EL (cell line): ENCODE measurements around the gene MYH6.

Experiments used
- DNase-seq: peaks from one replicate; pipeline ENCODE4 v3.0.0-alpha.2; 2016

Gene MYH6

DNA sequence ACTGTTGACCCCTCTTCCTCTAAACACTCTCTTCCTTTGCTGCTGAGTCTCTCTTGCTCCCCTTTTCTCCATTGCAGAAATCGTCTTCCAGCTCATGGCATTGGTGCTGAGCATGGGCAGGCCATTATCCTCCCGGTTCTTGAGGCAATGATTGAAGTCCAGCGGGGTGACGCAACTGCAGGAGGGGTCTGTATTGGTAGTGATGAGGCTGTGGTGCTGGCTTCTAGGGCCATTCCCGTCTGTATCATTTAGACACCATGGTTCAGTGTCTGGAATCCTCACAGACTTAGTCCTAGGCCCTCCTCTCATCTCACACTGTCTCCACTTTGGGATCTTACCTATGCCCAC, 54.7 kb downstream of the MYH6 start:
- no peak for DNase-seq

DNA sequence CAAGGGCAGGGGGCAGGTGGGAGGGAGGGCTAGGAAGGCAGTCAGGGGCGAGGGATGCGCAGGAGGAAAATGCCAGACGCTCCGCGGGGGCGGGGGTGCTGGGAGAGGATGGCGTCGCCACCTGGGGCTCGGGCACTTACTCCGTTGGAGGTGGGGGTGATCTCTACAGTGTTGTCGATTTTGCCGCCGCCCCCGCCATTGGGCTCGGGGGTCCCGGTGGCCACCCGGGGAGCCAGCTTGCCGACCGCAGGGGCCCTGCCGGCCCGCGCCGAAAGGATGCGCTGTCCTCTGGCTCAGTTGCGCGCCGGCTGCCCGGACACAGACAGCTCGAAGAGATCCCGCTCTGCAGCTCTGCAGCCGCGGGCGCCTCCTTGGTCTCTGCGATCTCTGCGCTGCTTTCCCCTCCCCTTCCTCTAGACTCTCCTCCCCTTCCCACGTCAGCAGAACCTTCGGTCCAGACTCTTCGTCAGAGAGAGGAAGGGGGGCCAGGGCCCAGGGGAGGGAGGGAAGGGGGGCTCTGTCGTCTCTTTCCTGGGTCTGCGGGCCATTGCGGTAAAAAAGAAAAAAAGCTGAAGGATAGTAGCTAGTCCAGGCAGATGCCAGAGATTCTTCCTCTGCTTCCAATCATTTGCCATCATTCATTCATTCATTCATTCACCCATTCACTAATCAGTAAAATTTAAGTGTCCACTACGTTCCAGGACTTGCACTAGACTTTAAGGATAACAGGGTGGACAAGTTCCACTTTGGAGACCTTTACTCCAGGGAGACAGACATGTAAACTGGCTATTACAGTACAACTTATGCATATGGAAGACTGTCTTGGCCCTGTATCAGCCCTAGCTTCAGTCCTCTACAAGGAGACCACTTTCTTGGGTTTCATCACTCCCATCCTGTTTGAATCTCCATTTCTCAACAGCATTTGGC, 55.3 kb downstream of the MYH6 start, which contains the start of gene SLC22A17:
SLC22A17 (minus strand) TSS at position 382 of the 927 bp plus-strand sequence.
- peak; percentile 88 for DNase-seq

DNA sequence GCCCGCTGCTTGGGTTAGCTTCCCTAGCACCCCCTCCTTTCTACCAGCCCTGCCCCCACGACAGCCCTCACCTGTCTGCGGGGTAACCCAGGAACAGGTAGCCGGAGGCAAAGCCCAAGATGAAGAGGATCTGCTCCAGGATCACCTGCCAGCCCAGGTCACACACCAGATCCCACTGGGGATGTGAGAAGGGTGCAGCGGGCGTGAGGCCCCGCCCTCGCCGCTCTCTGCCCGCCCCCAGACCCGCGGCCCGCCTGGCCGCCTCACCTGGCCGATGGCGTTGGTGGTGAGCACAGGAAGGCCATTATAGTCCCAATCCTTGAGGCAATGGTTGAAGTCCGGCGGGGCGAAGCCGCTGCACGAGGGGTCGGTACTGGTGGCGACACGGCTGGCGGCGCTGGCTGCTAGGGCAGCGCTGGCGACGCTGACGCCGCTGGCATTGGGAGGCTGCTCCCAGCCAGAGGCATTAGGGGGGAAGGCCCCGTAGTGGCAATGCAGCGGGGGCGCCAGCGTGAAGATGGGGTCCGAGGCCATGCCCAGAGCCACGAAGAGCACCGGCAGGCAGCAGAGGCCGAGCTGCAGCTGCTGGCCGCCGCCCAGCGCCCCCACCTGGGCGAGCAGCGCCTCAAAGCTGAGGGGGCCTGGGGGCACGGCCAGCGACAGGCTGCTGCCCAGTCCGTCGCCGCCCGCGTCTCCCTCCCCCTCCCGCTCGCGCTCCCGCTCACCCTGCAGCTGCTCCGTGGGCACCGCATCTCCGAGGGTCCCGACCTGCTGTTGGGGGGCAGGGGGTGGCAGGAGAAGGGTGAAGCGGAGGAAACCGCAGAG, 56.2 kb downstream of the MYH6 start:
- peak; percentile 10 for DNase-seq

DNA sequence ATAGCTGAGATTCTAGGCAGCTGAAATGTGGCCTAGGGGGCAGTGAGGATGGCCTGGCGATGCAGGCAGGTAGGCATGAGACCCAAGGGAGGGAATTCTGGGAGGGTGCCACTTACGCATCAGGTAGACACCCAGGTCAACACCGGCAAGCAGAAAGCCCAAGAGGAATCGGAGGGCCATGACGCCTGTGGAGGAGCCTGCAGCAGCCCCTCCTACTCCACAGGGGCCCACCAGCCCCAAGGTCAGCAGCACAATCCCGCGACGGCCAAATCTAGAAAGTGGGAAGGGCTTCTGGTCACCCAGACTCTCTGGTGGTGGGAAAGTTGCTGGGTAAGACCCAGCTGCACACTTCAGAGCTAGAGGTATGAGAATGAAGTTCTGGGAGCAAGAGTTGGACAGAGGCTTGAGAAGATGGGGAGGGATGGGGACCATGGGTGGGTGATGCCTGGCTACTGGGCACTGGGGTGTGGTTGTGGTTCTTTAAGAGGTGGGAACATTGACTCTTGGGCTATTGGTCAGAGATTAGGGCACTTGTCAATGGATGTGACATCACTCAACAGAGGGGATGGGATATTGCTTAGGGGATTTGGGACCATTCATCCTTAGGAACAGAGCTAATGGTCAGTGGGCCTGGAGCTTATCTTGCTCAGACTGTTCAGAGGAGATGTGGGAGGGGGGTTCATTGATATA, 58.8 kb downstream of the MYH6 start:
- no peak for DNase-seq

DNA sequence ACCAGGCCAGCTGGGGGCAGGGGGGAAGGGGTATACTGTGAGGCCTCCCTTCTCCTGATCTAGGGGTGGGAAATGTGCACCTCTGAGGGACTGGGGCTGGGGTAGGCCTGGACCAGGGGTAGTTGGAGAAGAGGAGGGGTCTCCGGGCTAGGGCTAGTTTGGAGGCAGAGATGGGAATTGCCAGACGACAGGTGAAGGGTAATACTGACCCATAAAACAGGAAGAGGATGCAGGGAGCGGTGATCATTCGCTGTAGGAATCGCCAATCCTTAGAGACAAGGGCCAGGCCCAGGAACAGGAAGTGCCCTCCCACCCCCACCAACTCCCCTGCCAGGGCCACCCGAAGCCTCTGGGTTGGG, 59.8 kb downstream of the MYH6 start:
- no peak for DNase-seq

DNA sequence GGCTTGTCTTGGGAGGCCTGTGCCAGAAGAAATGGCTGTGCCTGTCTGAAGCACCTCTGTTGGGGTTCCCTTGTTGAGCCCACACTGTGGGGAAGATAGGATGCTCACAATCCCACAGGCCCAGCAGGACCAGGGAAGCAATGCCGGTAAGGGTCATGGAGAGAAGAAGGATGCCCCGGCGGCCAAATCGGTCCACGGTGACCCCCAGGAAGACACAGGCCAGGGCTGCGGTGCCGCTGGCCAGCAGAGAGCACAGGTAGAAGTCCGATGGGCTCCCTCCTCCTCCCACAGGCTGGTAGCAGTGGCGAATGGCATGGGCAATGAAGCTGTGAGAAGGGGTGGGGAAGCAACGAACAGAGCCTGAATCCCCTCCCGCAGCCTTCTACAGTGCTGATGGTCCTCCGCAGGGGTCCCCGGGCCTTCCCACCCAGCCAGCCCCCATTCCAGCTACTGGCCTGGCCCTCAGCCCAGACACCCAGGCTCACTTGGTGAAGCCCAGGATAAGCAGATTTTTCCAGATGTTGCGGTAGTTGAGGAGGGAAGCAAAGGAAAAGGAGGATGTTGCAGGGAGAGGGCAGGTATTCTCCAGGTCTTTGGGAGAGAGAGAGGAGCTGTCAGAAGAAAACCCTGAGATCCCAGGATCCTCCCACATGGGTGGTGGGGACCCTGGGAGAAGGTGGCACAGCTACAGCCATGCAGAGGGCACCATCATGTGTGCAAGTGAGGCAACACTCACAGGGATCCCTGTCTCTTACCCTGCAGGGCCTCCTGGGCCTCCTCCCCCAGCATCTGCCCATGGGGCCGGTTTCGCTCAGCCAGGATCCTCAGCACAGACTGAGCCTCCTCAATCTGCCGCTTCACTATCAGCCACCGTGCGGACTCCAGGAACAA, 60.4 kb downstream of the MYH6 start:
- no peak for DNase-seq

DNA sequence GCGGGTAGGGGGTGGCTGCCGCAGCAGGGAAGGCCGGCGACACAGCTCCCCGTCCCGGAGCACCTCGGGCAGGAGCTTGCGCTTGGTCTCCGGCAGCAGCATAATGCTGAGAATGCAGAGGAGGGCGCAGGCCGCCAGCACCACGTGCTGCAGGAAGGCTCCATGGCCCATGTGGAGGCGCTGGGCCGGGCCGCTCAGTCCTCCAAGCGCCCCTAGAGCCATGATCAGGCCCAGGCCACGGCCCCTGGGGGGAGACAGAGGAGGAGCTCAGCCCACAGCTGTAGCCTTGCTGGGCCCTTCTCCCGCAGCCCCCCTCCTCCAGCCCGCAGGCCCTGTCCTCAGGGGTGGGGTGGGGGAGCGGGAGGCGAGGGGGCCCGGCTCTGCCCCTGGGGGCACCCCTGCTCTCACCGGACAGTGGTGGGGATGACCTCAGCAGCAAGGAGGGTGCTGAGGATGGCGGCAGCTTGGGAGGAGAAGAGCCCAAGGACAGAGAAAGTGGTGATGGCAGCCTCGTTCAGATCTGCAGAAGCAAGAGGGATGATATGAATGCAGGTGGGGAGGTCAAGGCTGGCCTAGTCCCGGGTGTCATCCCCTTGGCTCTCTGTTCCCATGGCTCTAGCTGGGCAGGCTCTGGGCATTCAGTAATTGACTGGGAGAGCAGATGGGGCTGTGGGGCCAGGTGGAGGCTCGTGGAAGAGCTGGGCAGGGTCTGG, 61.2 kb downstream of the MYH6 start:
- no peak for DNase-seq

DNA sequence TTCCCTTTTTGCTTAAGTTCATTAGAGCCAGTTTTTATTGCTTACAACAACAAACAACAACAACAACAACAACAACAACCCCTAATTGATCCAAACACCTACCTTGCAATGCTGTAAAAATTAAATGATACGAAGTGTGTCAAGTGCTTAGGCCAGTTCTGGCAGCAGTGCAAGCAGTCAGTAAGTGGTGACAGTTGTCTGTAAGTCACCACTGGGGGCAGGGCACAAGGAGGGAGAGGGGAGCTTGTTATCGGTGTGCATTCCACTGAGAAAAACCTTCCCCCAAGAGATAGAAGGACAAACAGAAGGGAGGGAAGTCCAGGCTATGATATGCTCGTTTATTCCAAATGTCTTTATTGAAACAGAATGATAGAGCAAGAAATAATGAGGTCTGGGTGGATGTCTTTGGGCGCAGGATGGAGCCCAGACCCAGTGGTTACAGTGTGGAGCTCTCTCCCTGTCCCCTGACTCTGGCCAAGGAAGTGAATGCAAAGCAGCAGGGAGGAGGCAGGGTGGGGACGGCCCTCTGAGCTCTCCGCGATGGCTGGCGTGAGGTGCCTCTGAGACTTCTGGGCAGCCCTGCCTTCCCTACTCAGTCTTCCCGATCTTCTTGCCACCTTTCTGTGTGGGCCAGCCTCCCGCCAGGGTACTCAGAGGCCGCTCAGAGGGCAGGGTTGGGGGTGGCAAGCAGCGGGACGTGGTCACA, 61.9 kb downstream of the MYH6 start:
- DNase-seq = no peak

DNA sequence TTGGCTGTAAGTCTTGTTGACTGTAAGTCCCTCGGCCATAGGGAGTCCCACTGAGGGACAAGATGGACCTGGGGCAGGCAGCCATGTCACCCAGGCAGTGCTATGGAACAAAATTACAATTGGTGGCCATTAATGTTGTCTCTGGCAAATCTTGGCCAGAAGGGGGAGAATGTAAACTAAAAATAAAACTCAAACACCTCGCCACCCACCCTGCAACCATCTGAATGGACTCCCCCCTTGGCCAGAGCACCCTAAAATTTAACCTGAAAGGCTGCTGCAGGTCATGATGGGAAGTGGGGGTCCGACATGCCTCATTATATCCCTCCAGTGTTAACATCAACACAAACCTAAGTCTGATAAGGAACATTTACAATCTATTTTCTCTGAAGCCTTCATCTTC, 63.6 kb downstream of the MYH6 start:
- no peak for DNase-seq

DNA sequence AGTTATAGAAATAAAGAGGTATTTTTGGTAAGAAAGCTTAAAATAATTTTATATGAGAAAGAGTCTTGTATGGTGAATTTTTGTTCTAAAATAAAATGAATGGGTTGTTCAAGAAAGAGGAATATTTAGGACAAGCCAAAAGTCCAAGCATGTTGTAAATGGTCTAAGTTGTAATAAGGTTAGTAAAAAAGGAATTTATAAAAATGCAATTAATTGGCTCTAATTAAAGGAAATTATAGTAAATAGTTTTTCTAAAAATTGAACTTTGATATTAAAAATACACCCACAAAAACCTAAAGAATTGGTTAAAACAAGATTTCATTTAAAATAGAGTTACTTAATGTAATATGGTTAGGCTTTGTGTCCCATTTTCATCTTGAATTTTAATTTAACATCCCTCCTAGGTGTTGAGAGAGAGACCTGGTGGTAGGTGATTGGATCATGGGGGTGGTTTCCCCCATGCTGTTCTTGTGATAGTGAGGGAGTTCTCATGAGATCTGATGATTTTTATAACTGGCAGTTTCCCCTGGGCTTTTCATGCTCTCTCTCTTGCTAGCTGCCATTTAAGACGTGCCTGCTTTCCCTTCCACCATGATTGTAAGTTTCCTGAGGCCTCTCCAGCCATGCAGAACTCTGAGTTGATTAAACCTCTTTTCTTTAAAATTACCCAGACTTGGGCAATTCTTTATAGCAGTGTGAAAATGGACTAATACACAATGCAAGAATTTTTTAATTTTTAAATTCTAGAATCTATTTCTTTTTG, 68.4 kb downstream of the MYH6 start:
- DNase-seq = no peak

DNA sequence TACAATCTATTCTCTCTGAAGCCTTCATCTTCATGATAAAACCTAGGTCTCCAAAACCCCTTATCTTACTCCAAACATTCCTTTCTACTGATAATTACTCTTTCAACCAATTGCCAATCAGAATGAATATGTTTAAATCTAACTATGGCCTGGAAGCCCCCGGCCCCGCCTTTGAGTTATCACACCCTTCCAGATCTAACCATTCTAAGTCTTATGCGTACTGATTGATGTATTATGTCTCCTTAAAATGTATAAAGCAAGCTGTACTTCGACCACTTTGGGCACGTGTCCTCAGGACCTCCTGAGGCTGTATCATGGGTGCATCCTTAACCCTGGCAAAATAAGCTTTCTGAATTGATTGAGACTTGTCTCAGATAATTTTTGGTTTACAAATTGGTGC, 72.5 kb downstream of the MYH6 start:
- no peak for DNase-seq
